Measurements from ENCODE around the gene TSGA10.

Gene TSGA10

GRCh38 chr2:98972582-98973167, 182.1 kb downstream of the TSGA10 start:
- no peak for TF ChIP-seq CTCF (IDR thresholded peaks at IDR 0.05)

GRCh38 chr2:98959810-98960507, 194.8 kb downstream of the TSGA10 start:
- TF ChIP-seq CTCF (IDR thresholded peaks at IDR 0.05), result no peak

DNA sequence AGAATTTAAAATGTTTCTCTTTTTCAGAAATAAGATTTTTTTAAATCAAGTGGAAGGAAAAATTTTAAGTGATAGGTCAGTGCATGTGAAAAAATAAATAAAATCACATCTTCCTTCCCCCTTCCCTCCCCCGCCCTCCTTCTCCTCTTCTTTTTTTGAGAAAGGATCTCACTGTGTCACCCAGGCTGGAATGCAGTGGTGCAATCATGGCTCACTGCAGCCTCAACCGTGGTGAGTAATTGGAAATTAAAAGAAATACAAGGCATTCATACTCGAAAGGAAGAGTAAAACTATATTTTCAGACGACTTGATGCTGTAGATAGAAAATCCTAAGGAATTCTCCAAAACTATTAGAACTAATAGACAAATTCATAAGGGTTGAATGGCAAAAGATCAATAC, 201.8 kb downstream of the TSGA10 start:
- TF ChIP-seq CTCF (IDR thresholded peaks at IDR 0.05), result no peak

GRCh38 chr2:98948956-98949739, 205.6 kb downstream of the TSGA10 start:
- TF ChIP-seq CTCF (IDR thresholded peaks at IDR 0.05), result no peak

- TF ChIP-seq CTCF (IDR thresholded peaks at IDR 0.05), result no peak
These were observed 207.2 kb downstream of the TSGA10 start for GRCh38 chr2:98947554-98947953.

Measured in LNCAP (cell line).